Dendritic cell treated with granulocyte-macrophage colony-stimulating factor and Interleukin-4, amounts not matched to agents 40 ng/mL and 50 ng/mL, for 4 days (primary cell): ENCODE results near the gene PRKG1.

ENCODE experiments used
- H3K27ac Mint-ChIP-seq: one replicate; pipeline ENCODE4 v1.8.0; 2022; ENCODE audit warnings: mild to moderate bottlenecking, mixed read lengths
- H3K27me3 Mint-ChIP-seq: one replicate; pipeline ENCODE4 v1.8.0; 2022; ENCODE audit warnings: mild to moderate bottlenecking, mixed read lengths
- H3K36me3 Mint-ChIP-seq: one replicate; pipeline ENCODE4 v1.8.0; 2022; ENCODE audit warnings: low read depth, mixed read lengths
- H3K4me1 Mint-ChIP-seq: one replicate; pipeline ENCODE4 v1.8.0; 2022; ENCODE audit warnings: low read depth, mixed read lengths
- H3K4me3 Mint-ChIP-seq: one replicate; pipeline ENCODE4 v1.8.0; 2022; ENCODE audit warnings: mild to moderate bottlenecking, moderate library complexity, mixed read lengths
- H3K9me3 Mint-ChIP-seq: one replicate; pipeline ENCODE4 v1.8.0; 2022; ENCODE audit warnings: mixed read lengths
- intact Hi-C: fragments of 100-400 bp; cut with micrococcal nuclease; formaldehyde crosslinking; loops from one replicate; pipeline ENCODE4 v1.15.0; 2022

The PRKG1 gene

GRCh38 chr10:51510231-51510630 is 435.9 kb downstream of the PRKG1 start:
- Mint-ChIP-seq H3K4me1 (no peaks in the 10 kb centered on the region), H3K9me3 (no peaks in the 10 kb centered on the region), H3K27ac (no peak overlapping the region), H3K4me3 (no peak overlapping the region), H3K27me3 (no peaks in the 10 kb centered on the region), H3K36me3 (no peaks in the 10 kb centered on the region)
- intact Hi-C loops = no loop called here

GRCh38 chr10:51521605-51522004 is 447.3 kb downstream of the PRKG1 start:
- intact Hi-C loops = no loop called here
- Mint-ChIP-seq H3K27ac (no peak overlapping the region), H3K27me3 (no peaks in the 10 kb centered on the region), H3K9me3 (peaks cover 25% of the 10 kb centered on the region), H3K4me3 (no peak overlapping the region), H3K4me1 (no peaks in the 10 kb centered on the region), H3K36me3 (no peaks in the 10 kb centered on the region)

GRCh38 chr10:51522858-51523257 is 448.6 kb downstream of the PRKG1 start:
- no peak overlapping the region for H3K4me3 Mint-ChIP-seq
- H3K4me1 Mint-ChIP-seq = no peaks in the 10 kb centered on the region
- peaks cover 18% of the 10 kb centered on the region for H3K9me3 Mint-ChIP-seq
- intact Hi-C loops = no loop called here
- H3K27ac Mint-ChIP-seq = no peak overlapping the region
- no peaks in the 10 kb centered on the region for H3K36me3 Mint-ChIP-seq
- H3K27me3 Mint-ChIP-seq = no peaks in the 10 kb centered on the region

GRCh38 chr10:51523440-51523839 is 449.2 kb downstream of the PRKG1 start:
- Mint-ChIP-seq H3K27me3 (no peaks in the 10 kb centered on the region), H3K9me3 (peaks cover 13% of the 10 kb centered on the region), H3K27ac (no peak overlapping the region), H3K4me1 (no peaks in the 10 kb centered on the region), H3K36me3 (no peaks in the 10 kb centered on the region), H3K4me3 (no peak overlapping the region)
- intact Hi-C loops = no loop called here

GRCh38 chr10:51524041-51524440 is 449.8 kb downstream of the PRKG1 start:
- Mint-ChIP-seq H3K9me3 (peaks cover 10% of the 10 kb centered on the region), H3K27ac (no peak overlapping the region), H3K27me3 (no peaks in the 10 kb centered on the region), H3K4me1 (no peaks in the 10 kb centered on the region), H3K4me3 (no peak overlapping the region), H3K36me3 (no peaks in the 10 kb centered on the region)
- intact Hi-C loops = no loop called here

- Mint-ChIP-seq H3K4me1 (no peaks in the 10 kb centered on the region), H3K36me3 (no peaks in the 10 kb centered on the region), H3K4me3 (no peak overlapping the region), H3K27me3 (no peaks in the 10 kb centered on the region), H3K27ac (no peak overlapping the region), H3K9me3 (peaks cover 10% of the 10 kb centered on the region)
- intact Hi-C loops = no loop called here
Observed at GRCh38 chr10:51527522-51528219, 453.4 kb downstream of the PRKG1 start.

- Mint-ChIP-seq H3K27me3 (no peaks in the 10 kb centered on the region), H3K9me3 (peaks cover 10% of the 10 kb centered on the region), H3K4me1 (no peaks in the 10 kb centered on the region), H3K4me3 (no peak overlapping the region), H3K27ac (no peak overlapping the region), H3K36me3 (no peaks in the 10 kb centered on the region)
- intact Hi-C loops = no loop called here
Observed at GRCh38 chr10:51528527-51528926, 454.2 kb downstream of the PRKG1 start.

GRCh38 chr10:51530541-51530940 is 456.3 kb downstream of the PRKG1 start:
- no peak overlapping the region for H3K27ac Mint-ChIP-seq
- H3K9me3 Mint-ChIP-seq = no peaks in the 10 kb centered on the region
- no peak overlapping the region for H3K4me3 Mint-ChIP-seq
- no peaks in the 10 kb centered on the region for H3K27me3 Mint-ChIP-seq
- no peaks in the 10 kb centered on the region for H3K4me1 Mint-ChIP-seq
- intact Hi-C loops = no loop called here
- no peaks in the 10 kb centered on the region for H3K36me3 Mint-ChIP-seq

GRCh38 chr10:51532044-51532443 is 457.8 kb downstream of the PRKG1 start:
- Mint-ChIP-seq H3K27ac (no peak overlapping the region), H3K4me1 (no peaks in the 10 kb centered on the region), H3K9me3 (no peaks in the 10 kb centered on the region), H3K4me3 (no peak overlapping the region), H3K36me3 (no peaks in the 10 kb centered on the region), H3K27me3 (no peaks in the 10 kb centered on the region)
- intact Hi-C loops = no loop called here

GRCh38 chr10:51542853-51543252 is 468.6 kb downstream of the PRKG1 start:
- Mint-ChIP-seq H3K4me1 (no peaks in the 10 kb centered on the region), H3K9me3 (no peaks in the 10 kb centered on the region), H3K27me3 (no peaks in the 10 kb centered on the region), H3K36me3 (no peaks in the 10 kb centered on the region), H3K4me3 (no peak overlapping the region), H3K27ac (no peak overlapping the region)
- intact Hi-C loops = no loop called here

GRCh38 chr10:51544933-51545332 is 470.6 kb downstream of the PRKG1 start:
- intact Hi-C loops = no loop called here
- H3K9me3 Mint-ChIP-seq = no peaks in the 10 kb centered on the region
- no peaks in the 10 kb centered on the region for H3K36me3 Mint-ChIP-seq
- no peaks in the 10 kb centered on the region for H3K4me1 Mint-ChIP-seq
- H3K27ac Mint-ChIP-seq = no peak overlapping the region
- no peak overlapping the region for H3K4me3 Mint-ChIP-seq
- no peaks in the 10 kb centered on the region for H3K27me3 Mint-ChIP-seq

- no peak overlapping the region for H3K27ac Mint-ChIP-seq
- intact Hi-C loops = no loop called here
- H3K27me3 Mint-ChIP-seq = no peaks in the 10 kb centered on the region
- no peaks in the 10 kb centered on the region for H3K36me3 Mint-ChIP-seq
- no peaks in the 10 kb centered on the region for H3K9me3 Mint-ChIP-seq
- H3K4me3 Mint-ChIP-seq = no peak overlapping the region
- no peaks in the 10 kb centered on the region for H3K4me1 Mint-ChIP-seq
Observed at GRCh38 chr10:51547941-51548340, 473.7 kb downstream of the PRKG1 start.

GRCh38 chr10:51552879-51553278 is 478.6 kb downstream of the PRKG1 start:
- Mint-ChIP-seq H3K27ac (no peak overlapping the region), H3K4me1 (no peaks in the 10 kb centered on the region), H3K4me3 (no peak overlapping the region), H3K36me3 (no peaks in the 10 kb centered on the region), H3K27me3 (no peaks in the 10 kb centered on the region), H3K9me3 (no peaks in the 10 kb centered on the region)
- intact Hi-C loops = no loop called here

- Mint-ChIP-seq H3K4me1 (no peaks in the 10 kb centered on the region), H3K9me3 (no peaks in the 10 kb centered on the region), H3K27me3 (no peaks in the 10 kb centered on the region), H3K36me3 (no peaks in the 10 kb centered on the region), H3K4me3 (no peak overlapping the region), H3K27ac (no peak overlapping the region)
- intact Hi-C loops = no loop called here
Observed at GRCh38 chr10:51564896-51565510, 490.7 kb downstream of the PRKG1 start.

GRCh38 chr10:51567271-51567670 is 493.0 kb downstream of the PRKG1 start:
- Mint-ChIP-seq H3K36me3 (no peaks in the 10 kb centered on the region), H3K9me3 (no peaks in the 10 kb centered on the region), H3K27ac (no peak overlapping the region), H3K27me3 (no peaks in the 10 kb centered on the region), H3K4me1 (no peaks in the 10 kb centered on the region), H3K4me3 (no peak overlapping the region)
- intact Hi-C loops = no loop called here
